ENCODE measurements around the gene SUSD3. TPM values are rescaled to one million over a fixed set of nuclear protein-coding genes. Genes with fewer than 3 reads are reported as not detected.

Gene SUSD3
- total RNA-seq, 3 donors from 2014 or later = 1.3 to 52.4 (median 45.9) TPM

- H3K27ac ChIP-seq = no peak overlapping the region
- no peak for DNase-seq (ENCODE audit: low spot score in 2 of 2)
- intact Hi-C loops (cut with DNase I; ENCODE audit: low total_unique reads) = loop anchor here (10.0 kb wide), 1 partner anchor 1664 kb away; no protein-coding TSS in a partner anchor
- no peaks in the 10 kb centered on the region for H3K9me3 ChIP-seq
- no peak overlapping the region for H3K4me3 ChIP-seq
- peaks cover 0 to 4% of the 10 kb centered on the region in 2 donors for H3K4me1 ChIP-seq
- H3K27me3 ChIP-seq = no peaks in the 10 kb centered on the region
- TF ChIP-seq POLR2A (IDR thresholded peaks at IDR 0.05) (no peak), CTCF (IDR thresholded peaks at IDR 0.05) (no peak), POLR2AphosphoS5 (IDR thresholded peaks at IDR 0.05) (no peak)
- no peaks in the 10 kb centered on the region for H3K36me3 ChIP-seq
Measured at GRCh38 chr9:93068956-93069355, 10.5 kb downstream of the SUSD3 start.

- intact Hi-C loops (cut with DNase I; ENCODE audit: low total_unique reads) = no loop called here
- Histone ChIP-seq H3K27ac (no peak overlapping the region), H3K4me1 (peaks cover 0 to 4% of the 10 kb centered on the region in 2 donors), H3K9me3 (no peaks in the 10 kb centered on the region), H3K36me3 (no peaks in the 10 kb centered on the region), H3K4me3 (no peak overlapping the region), H3K27me3 (no peaks in the 10 kb centered on the region)
- TF ChIP-seq POLR2AphosphoS5 (IDR thresholded peaks at IDR 0.05) (no peak), CTCF (IDR thresholded peaks at IDR 0.05) (no peak)
- DNase-seq (ENCODE audit: low spot score in 2 of 2) = no peak
Measured at GRCh38 chr9:93071464-93071863, 13.0 kb downstream of the SUSD3 start.

- Histone ChIP-seq H3K4me3 (no peak overlapping the region), H3K36me3 (no peaks in the 10 kb centered on the region), H3K9me3 (no peaks in the 10 kb centered on the region), H3K27ac (peak overlapping the region in 1 of 2 donors; percentile 55), H3K4me1 (peaks cover 0 to 4% of the 10 kb centered on the region in 2 donors), H3K27me3 (no peaks in the 10 kb centered on the region)
- no peak for TF ChIP-seq CTCF (IDR thresholded peaks at IDR 0.05)
- no peak for TF ChIP-seq POLR2A (IDR thresholded peaks at IDR 0.05)
- TF ChIP-seq POLR2AphosphoS5 (IDR thresholded peaks at IDR 0.05) = no peak
- DNase-seq (ENCODE audit: low spot score in 2 of 2) = no peak
- intact Hi-C loops (cut with DNase I; ENCODE audit: low total_unique reads) = no loop called here
Measured at GRCh38 chr9:93072383-93072795, 13.9 kb downstream of the SUSD3 start.

- peaks cover 0 to 4% of the 10 kb centered on the region in 2 donors for H3K4me1 ChIP-seq
- H3K27ac ChIP-seq = no peak overlapping the region
- H3K9me3 ChIP-seq = no peaks in the 10 kb centered on the region
- TF ChIP-seq POLR2AphosphoS5 (IDR thresholded peaks at IDR 0.05) (no peak), CTCF (IDR thresholded peaks at IDR 0.05) (no peak), POLR2A (IDR thresholded peaks at IDR 0.05) (no peak)
- H3K27me3 ChIP-seq = no peaks in the 10 kb centered on the region
- no peak overlapping the region for H3K4me3 ChIP-seq
- no peak for DNase-seq (ENCODE audit: low spot score in 2 of 2)
- no peaks in the 10 kb centered on the region for H3K36me3 ChIP-seq
- intact Hi-C loops (cut with DNase I; ENCODE audit: low total_unique reads) = no loop called here
Measured at GRCh38 chr9:93076101-93076791, 17.7 kb downstream of the SUSD3 start.

GRCh38 chr9:93076792-93077128 lies 18.3 kb downstream of the SUSD3 start:
- Histone ChIP-seq H3K4me3 (no peak overlapping the region), H3K36me3 (no peaks in the 10 kb centered on the region), H3K9me3 (no peaks in the 10 kb centered on the region), H3K27ac (no peak overlapping the region), H3K27me3 (no peaks in the 10 kb centered on the region), H3K4me1 (peaks cover 0 to 4% of the 10 kb centered on the region in 2 donors)
- intact Hi-C loops (cut with DNase I; ENCODE audit: low total_unique reads) = no loop called here
- TF ChIP-seq CTCF (IDR thresholded peaks at IDR 0.05) (no peak), POLR2A (IDR thresholded peaks at IDR 0.05) (no peak), POLR2AphosphoS5 (IDR thresholded peaks at IDR 0.05) (no peak)
- DNase-seq (ENCODE audit: low spot score in 2 of 2) = no peak

Measured in breast epithelium (tissue), 4 donors.